22Rv1 (cell line): Measurements from ENCODE around the gene SYNJ2.

Experiments used
- CTCF ChIP-seq: fragments of 450-650 bp; IDR thresholded peaks from 2 replicates; pipeline ENCODE4 v1.5.1; 2017; ENCODE audit warnings: mild to moderate bottlenecking
- ZFX ChIP-seq: fragments of 450-650 bp; IDR thresholded peaks from 2 replicates; pipeline ENCODE4 v1.6.1; 2017; ENCODE audit warnings: antibody characterized with exemption, borderline replicate concordance

GRCh38 chr6:158083455-158084325 is 102.0 kb downstream of the SYNJ2 start:
- TF ChIP-seq CTCF (no peak), ZFX (no peak)
